ENCODE data around the gene SMIM23. TPM values are rescaled to one million over a fixed set of nuclear protein-coding genes. Genes with fewer than 3 reads are reported as not detected.

The SMIM23 gene
- under 1 TPM in 1 of 4 donors, not detected in 3; 0.13 TPM for polyA plus RNA-seq (ENCODE audit: insufficient read length in 4 of 4)

DNA sequence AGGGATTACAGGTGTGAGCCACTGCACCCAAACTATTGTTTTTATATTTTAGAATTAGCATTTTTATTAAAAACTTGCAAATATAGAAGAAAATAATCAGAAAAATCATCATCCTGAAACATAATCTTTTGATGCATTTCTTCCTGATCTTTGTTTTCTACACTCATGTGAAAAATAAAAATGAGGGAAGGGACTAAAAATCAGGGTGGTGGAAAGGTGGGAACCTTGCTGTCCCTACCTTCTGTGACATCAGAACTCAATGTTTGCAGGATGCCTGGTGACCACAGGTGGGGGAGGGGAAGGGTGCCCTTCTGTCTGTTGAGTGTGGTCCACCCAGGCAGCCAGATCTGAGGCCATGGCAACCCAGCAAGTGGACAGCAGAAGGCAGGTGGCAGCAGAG, at the start of gene SMIM23:
Gene SMIM23 (plus strand): TSS at position 301 of the 400 bp plus-strand sequence. CDS start 55 bp downstream, at position 356.
- DNase-seq (ENCODE audit: low read depth in 4 of 4, low spot score in 2 of 4) = no peak

DNA sequence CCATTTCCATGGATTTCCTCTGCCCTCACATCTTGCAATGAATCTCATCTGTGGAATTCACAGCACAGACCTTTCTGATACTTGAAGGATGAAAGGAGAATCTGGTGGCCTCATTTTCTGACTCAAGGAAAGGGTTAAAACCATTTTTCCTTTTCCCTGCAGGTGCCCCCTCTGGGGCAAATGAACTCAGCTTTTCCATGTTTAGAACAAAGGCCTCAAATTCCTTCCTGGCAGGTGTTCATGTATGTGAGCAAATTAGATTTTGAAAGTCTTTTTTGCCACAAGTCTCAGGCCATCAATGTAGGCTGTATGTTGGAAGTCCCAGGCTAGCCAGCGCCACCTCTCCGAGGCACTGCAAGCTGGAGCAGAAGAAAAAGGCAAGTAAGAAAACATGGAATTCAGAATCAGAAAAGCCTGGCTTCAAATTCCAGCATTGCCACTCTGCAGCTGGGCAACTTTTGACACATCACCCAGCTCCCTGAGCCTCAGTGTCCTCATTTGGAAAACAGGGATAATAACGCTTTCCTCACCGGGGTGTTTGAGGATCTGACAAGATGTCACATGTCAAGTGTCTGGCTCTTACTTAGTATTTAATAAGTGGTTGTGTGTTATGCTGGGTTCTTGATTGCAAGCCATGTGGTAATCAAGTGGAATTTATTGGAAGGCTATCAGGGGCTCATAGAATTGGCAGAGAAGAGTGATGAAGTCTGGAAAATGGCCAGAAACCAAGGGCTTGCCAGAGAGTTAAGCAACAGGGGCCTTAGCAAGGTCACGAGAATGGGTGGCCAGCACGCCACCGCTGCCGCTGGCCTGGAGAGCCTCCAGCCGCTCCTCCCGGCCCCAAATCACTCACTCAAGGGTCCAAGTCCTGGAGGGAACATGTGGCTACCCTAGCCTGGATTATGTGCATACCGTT, 48.4 kb upstream of the SMIM23 start:
- no peak for DNase-seq (ENCODE audit: low read depth in 4 of 4, low spot score in 2 of 4)

DNA sequence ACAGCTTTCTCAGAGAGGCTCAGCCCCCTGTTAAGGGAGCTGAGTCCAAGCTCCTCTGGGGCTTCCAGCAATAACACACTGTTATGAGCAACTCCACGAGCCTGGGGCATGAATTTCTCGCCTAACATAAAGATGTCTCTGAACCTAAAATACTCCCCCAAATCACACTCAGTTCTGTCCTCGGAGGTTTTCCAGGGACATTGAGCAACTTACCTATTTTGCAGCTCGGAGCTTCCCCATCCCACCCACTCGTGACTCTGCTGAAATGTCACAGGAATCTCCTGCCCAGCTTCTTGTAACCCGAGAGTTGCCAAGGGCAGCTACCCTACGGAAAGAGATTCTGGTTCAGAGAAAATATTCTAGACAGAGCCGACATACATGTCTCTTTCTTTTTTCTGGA, 47.1 kb upstream of the SMIM23 start:
- DNase-seq (ENCODE audit: low read depth in 4 of 4, low spot score in 2 of 4) = no peak

DNA sequence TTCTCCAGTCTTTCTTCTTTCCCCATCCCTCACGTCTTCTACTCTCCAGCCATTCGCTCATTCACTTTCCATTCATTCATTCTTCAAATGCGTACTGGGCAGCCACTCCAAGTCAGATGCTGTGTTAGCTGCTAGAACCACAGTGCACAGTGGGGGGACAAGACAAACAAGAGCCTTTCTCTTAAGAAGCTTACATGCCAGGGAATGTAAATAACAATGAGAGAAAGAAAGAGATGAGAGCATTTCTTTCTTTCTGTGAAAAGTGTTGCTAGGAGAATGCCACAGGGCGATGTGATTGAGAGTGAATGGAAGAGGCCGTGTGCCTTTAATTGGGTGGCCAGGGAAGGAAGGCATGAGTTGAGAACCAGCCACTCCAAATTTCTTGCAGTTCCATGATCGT, 46.3 kb upstream of the SMIM23 start:
- DNase-seq (ENCODE audit: low read depth in 4 of 4, low spot score in 2 of 4) = no peak

DNA sequence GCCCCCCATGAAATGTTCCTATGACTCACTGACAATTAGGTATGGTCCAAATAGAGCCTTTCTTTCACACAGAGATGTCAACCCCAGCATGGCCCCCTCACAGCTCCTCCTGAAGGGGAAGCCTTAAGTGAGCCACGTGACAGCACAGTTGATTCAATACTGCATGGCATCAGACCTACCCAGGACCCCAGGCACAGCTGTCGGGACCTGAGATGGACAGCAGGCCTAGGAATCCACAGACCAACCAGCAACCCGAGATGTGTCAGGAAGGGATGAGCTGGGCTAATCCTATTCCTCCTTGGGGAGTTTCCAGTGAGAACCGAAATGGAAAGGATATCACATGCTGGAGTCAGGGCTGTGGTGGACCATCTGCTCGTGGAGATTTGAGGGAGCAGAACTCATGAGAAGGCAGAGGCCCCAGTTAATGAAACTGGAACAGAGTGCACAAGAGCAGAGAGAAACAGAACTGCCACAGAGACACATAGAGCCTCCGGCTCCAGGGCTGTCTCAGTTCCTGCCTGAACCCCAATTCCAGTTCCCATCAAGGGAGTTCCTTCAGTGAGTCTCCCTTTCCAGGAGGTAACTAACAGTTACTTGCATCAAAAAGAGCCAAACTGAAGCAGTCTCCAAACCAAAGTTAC, 42.1 kb upstream of the SMIM23 start:
- DNase-seq (ENCODE audit: low read depth in 4 of 4, low spot score in 2 of 4) = no peak

DNA sequence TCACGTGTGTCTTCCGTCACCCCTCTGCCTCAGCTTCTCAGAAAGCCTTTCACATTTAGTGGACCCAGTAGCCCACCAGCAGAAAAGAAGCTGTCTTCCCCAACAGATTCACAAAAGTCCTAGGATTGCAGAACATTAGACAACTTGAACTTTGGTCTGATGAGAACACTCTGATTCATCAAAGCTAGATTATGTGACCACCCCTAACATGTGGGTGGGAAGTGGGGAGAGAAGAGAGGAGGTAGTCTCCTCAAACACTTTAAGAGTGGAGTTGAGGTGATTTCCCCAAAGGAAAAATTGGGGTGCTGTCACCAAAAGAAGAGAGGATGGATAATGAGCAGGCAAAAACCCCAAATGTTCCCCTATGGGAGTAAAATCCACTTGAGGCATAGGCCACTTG, 41.4 kb upstream of the SMIM23 start:
- no peak for DNase-seq (ENCODE audit: low read depth in 4 of 4, low spot score in 2 of 4)

DNA sequence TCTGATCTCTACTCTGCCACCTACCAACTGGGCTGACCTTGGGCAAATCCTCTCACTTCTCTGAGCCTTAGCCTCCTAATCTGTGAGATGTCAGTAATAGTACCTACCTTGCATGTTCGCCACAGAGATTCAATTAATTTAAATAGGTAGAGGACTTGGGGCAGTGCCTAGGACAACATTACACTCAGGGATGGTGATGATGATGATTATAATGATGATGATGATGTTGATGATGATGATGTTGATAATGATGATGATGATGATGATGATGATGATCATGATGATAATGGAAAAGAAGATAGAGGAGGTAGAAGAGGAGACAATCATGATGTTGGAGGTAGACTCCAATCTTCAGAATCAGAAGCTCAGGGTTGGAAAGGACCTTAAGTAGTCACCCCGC, 40.7 kb upstream of the SMIM23 start:
- DNase-seq (ENCODE audit: low read depth in 4 of 4, low spot score in 2 of 4) = no peak

DNA sequence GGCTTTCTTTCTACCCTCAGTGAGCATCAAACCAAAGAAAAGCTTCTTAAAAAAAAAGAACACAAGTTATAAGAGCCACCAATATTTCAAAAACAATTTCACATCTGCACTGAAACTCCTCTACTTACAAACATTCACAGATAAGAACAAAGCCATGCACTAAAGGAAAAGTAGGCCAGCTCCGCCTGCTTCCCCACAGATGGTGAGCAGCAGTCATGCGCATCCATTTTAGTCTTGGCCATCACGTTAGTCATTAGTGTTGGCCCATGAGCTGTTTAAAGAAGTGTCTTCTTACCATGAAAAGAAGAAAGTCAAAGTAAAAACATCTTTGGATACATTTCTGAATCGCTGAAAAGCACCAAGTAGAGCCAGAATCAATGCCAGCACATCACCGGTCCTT, 40.0 kb upstream of the SMIM23 start:
- DNase-seq (ENCODE audit: low read depth in 4 of 4, low spot score in 2 of 4) = no peak

DNA sequence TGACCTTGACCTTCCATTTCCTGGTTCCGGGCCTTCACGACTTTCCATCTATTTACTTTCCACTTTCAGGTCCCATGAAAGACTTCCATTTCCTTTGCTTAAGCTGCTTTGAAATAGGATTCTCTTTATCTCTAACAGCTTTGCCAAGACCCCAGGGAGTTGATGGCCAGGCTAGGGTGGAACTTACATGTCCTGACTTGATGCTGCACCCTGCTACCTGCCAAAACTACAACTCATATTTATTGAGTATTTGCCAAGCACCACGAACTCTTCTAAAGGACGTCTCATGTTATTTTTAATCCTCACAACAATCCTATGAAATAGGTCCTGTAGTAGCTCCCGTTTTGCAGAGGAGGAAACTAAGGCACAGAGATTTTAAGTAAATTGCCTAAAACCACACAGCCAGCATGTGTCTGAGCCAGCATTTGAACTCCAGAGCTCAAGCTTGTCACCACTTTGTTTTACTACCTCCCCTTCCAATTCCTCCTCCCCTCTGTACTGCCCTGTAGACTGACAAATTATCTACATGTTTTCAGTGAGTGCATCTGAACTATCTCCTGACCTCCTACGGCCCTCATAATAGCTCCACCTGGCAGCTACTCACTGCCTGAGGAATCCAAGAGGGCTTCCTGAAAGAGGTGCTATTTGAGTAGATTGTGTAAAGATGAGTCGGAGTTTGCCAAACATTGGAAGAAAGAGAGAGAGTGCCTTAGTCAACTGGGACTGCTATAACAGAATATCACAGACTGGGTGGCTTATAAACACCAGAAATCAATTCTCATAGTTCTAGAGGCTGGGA, 38.4 kb upstream of the SMIM23 start:
- DNase-seq (ENCODE audit: low read depth in 4 of 4, low spot score in 2 of 4) = no peak

DNA sequence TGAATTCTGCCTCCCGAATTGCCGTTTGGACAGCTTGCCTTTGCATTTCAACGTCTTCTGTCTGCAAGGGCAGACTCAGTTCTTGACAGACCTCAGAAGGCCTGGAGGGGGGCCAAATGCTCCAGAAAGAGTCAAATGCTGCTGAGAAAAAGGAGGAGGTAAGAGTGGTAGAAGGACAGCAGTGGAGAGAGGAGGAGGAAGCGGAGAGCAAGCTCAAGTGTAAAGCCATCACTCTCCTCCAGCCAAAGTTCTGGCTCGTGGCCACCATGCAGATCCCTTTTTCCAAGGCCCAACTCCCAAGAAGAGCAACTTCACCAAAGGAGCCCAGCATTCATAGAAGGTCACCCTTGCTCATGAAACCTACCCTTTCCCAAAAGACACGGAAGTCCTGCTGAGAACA, 36.9 kb upstream of the SMIM23 start:
- no peak for DNase-seq (ENCODE audit: low read depth in 4 of 4, low spot score in 2 of 4)

DNA sequence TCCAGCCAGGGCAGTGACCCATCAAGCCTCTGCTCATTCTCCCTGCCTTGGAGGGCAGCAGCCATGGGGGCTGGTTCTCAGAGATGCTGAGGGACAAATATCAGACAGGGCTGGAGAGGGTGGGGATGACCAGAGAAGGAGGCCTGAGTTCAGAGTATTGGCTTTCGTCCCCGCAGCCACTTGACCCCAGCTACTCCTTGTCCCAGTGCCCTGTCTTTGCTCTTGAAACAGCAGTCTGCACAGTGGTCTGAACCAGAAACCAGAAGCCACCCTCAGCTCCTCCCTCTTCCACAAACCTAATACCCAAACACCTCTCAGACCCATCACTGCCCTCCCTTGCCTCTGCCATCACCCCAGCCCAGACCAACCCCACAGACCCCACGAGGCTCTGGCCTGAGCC, 36.3 kb upstream of the SMIM23 start:
- no peak for DNase-seq (ENCODE audit: low read depth in 4 of 4, low spot score in 2 of 4)

DNA sequence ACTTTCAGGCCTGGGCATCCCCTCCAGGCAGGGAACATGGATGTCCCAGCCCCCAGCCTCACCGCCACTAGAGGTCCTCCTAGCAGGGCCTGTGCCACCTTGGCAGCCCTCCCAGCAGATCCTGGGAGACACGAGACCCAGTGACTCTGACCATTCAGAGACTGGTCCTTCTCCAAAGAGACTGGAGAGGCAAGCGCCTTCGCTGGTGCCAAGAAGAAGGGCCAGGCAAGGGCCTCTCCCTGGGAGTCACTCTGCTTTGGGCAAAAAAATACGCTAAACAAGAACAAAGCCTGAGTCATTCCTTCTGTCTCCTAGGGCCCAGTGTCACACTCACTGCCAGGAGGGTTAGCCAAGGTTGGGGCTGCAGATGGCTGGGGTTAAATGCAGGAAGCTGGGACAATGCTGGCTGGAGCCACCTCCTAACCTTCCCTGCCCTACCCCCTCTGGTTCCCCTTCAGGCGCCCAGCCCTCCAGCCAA, 35.3 kb upstream of the SMIM23 start:
- DNase-seq (ENCODE audit: low read depth in 4 of 4, low spot score in 2 of 4) = no peak

DNA sequence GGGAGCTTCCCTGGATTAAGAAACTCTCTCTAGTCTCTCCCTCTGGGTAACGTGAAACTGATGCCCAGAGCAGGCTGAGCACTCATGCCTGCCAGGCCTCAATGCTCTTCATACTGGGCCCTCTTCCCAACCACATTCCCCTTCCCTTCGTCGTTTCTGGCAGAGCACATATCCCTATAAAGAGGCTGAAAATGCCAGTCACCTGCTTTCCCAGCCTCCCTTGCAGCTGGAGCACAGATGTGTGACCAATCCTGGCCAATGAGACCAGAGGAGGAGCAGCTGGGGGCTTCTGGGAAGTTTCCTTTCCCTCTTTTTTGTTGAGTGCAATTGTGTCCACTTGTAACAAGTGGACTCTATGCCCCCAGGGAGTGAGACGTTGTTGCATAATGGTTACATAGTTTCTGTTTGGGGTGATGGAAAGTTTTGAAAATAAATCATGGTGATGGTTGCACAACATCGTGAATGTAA, 30.2 kb upstream of the SMIM23 start:
- no peak for DNase-seq (ENCODE audit: low read depth in 4 of 4, low spot score in 2 of 4)

DNA sequence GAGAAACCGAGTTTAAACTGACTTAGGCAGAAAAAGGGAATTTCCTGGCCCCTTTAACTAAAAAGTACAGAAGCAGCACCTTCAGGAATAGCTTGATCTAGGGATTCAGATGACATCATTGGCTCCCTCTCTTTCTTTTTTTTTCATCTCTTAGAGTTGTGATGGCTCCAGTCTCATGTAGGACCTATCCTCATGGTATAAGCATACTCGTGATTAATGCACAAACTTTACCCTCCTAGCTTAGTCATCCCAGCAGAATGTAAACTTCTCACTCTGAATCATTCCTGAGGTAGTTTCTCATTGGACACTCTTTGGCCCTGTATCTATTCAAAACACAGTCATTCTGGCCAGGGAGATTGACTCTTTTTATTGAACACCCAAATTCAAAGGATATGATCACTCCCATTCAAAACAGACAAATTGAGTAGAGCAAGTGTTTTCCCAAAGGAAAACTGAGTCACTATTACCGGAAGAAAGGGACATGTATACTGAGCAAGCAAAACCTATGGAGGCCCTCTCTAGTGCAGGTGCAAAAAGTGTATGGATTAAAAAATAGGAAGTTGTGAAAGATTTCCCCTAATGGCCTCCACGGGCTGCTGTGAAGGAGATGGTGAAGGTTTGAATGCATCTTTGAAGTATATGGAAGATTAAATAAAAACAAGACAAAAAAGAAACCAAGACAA, 27.6 kb upstream of the SMIM23 start:
- no peak for DNase-seq (ENCODE audit: low read depth in 4 of 4, low spot score in 2 of 4)

DNA sequence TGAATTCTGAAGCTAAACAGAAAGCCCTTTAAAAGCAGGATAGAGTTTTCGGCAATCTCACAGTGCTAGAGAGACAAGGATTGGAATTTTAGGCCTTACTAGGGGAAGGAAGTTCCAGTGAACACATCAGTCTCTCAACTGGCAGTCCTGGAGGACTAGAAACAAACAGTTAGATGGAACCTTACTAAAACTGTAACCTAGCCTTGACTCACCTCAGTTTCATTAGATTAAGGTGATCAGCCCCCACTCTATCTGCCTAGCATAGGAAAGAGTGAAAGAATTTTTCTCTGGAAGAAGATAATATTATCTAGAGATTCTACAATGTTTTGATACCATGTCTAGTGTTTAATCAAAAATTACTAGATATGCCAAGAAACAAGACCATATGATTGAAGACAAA, 25.8 kb upstream of the SMIM23 start:
- DNase-seq (ENCODE audit: low read depth in 4 of 4, low spot score in 2 of 4) = no peak

DNA sequence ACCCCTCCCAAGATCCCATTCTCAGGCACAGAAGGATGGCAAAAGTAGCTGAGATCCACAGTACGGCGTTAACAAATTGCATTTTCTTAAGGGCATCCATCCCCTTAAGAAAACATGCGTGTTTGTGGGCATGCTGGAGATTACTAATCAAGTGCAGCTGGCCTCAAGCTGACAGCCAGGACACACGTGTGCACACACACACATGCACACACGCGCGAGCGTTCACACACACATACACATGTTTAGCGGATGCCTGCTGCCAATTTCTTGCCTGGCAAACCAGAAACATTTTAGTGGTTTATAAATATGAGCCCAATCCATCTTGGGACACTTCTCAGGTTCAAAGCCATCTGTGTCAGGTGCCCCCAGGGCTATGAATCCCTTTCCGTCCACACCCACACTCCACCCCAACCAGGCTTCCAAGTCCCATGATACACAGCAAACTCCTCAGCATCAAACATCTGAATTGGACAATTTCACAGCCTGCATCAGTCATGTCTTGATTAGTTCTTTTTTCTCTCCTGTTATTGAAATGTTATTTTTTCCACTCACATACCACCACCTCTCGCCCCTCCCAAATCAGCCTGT, 23.5 kb upstream of the SMIM23 start:
- DNase-seq (ENCODE audit: low read depth in 4 of 4, low spot score in 2 of 4) = no peak

DNA sequence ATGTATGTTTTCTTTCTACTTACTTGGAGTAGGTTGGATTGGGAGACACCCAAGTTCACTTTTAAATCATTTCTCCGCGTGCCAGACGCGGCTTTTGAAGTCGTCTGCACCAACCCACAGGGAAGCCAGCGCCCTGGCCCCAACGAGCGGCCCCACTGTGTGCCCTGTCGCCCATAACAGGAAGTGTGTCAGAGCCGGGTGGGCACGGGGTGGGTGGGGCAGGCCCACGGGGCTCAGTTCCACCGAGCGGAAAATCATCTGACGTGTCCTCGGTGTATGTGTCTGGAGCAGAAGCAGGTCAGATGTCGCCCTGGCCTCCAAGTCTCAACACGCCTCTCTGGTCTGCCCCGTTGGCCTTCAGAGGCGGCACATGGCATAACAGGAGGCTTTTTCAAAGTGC, 22.7 kb upstream of the SMIM23 start:
- DNase-seq (ENCODE audit: low read depth in 4 of 4, low spot score in 2 of 4) = no peak

DNA sequence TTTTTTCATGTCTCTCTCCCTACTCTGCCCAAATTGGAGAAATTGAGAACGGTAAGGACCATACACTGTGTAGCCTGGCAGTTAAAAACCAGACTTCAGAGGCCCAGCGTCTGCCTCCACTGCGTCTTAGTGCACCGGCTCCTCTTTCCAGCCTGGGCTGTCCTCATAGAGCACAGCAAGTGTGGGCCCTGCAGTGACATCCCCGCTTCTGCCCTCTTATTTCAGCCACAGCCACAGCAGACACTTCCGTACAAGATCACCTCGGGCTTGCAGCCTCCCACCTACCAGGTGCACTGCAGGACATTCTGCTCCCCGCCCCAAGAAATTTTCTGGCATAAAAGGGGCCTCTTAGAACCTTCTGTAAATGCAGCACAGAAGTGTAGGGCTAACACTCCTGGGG, 21.4 kb upstream of the SMIM23 start:
- DNase-seq (ENCODE audit: low read depth in 4 of 4, low spot score in 2 of 4) = no peak

DNA sequence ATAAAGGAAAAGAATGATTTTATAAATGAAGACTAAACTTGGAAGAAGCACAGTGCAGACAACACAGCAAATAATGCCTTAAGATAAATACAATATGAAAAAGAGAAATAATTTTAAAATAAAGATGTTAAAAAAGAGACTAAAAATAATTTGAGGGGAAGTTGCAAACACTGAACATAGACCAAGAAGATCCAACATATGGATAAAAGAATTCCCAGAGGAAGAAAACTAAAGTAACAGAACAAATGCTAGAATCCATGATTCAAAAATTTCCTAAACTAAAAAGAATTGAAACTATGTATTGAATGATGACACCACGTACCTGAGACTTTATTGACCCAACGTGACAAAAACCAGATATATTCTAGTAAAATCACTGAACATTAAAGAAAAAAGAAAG, 18.7 kb upstream of the SMIM23 start:
- DNase-seq (ENCODE audit: low read depth in 4 of 4, low spot score in 2 of 4) = no peak

DNA sequence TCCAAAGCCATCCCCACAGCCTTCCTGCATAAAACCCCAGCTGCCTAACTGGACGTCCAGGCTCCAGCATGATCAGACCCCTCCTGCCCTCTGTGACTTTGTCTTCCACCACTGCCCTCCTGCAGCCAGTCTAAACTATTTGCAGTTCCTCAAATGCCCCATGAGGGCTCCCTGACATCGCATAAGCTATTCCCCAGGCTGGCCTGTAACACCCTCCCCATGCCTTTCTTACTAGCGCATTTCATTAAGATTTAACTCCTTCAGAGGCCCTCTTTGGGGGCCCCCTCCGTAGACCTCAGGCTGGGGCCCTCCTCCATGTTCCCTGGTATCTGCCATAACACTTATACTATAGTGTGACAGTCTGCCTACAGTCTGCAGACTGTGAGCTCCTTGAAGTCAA, 15.5 kb upstream of the SMIM23 start:
- no peak for DNase-seq (ENCODE audit: low read depth in 4 of 4, low spot score in 2 of 4)
